ENCODE data around the gene ENOX2. TPM values are rescaled to one million over a fixed set of nuclear protein-coding genes. Genes with fewer than 3 reads are reported as not detected.

Gene ENOX2
- total RNA-seq, 5 donors from 2014 or later (not counting 1 experiment from before 2014, with no cell fraction given), result 10.4 to 17.1 (median 13.5) TPM

DNA sequence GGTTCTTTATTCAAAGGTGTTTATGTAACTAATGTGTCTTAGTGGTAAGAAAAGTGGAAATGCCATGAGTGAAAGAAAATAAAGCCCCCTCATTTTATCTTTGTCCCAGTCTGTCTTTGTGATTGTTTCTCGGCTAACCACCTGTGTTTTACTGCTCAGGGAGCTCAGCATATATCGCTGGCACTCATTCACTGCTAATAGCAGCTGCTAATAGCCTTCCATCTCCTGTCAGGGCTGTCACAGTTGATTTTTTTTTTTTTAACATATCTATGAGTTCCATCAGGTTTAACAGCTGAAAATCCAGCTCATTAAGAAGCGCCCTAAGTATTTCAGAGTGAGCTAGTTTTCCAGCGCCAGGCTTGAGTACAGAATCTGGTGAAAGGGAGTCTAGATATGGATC, 295.6 kb downstream of the ENOX2 start:
- H3K36me3 Mint-ChIP-seq, result no peaks in the 10 kb centered on the region
- Histone ChIP-seq H3K36me3 (ENCODE audit: control insufficient read depth in 2 of 2, extremely low read depth in 1 of 2, insufficient read depth in 1 of 2, low read length in 1 of 2) (no peaks in the 10 kb centered on the region), H3K4me3 (ENCODE audit: control insufficient read depth in 1 of 2, extremely low read depth in 1 of 2, low read length in 1 of 2) (no peak overlapping the region), H3K27me3 (replicated peaks in 1 of 2; ENCODE audit: control insufficient read depth in 2 of 2, extremely low read depth in 1 of 2, insufficient read depth in 2 of 2, low read length in 1 of 2) (no peaks in the 10 kb centered on the region), H3K9me3 (no peaks in the 10 kb centered on the region), H3K27ac (ENCODE audit: low read length) (no peak overlapping the region), H3K4me1 (ENCODE audit: control insufficient read depth in 1 of 2, extremely low read depth in 1 of 2, insufficient read depth in 2 of 2, low read length in 2 of 2) (no peaks in the 10 kb centered on the region)
- CTCF ChIA-PET, result no interaction called here
- no peaks in the 10 kb centered on the region for H3K9me3 Mint-ChIP-seq
- no peaks in the 10 kb centered on the region for H3K4me1 Mint-ChIP-seq
- peaks cover 0 to 13% of the 10 kb centered on the region in 2 donors for H3K27me3 Mint-ChIP-seq
- no peak for DNase-seq
- POLR2A ChIA-PET, result no interaction called here
- H3K4me3 Mint-ChIP-seq, result no peak overlapping the region
- WGBS (ENCODE audit: insufficient coverage), result no CpG with 5 or more reads among the region's 4 CpGs
- no peak for ATAC-seq (replicated peaks in 1 of 4)
- H3K27ac Mint-ChIP-seq, result no peak overlapping the region

DNA sequence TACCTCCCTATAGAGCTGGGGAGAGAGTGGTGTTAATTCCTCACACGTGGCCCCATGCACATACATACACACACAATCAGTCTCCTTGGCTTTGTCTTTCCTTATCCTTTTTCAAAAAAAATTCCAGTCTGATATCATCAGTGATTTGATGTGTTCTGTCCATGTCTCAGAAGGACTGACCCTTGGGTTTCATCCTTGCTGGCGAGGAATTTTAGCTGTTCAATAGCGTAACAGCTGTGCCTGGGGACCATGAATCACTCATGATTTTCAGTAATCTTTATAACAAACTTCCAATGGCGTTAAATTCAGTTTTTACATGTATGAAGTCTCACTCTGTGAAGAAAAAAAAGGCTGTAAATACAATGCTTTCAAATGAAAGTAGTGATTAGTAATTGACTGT, 296.6 kb downstream of the ENOX2 start:
- Histone ChIP-seq H3K9me3 (no peaks in the 10 kb centered on the region), H3K27ac (ENCODE audit: low read length) (no peak overlapping the region), H3K36me3 (ENCODE audit: control insufficient read depth in 2 of 2, extremely low read depth in 1 of 2, insufficient read depth in 1 of 2, low read length in 1 of 2) (no peaks in the 10 kb centered on the region), H3K4me1 (ENCODE audit: control insufficient read depth in 1 of 2, extremely low read depth in 1 of 2, insufficient read depth in 2 of 2, low read length in 2 of 2) (no peaks in the 10 kb centered on the region), H3K4me3 (ENCODE audit: control insufficient read depth in 1 of 2, extremely low read depth in 1 of 2, low read length in 1 of 2) (no peak overlapping the region), H3K27me3 (replicated peaks in 1 of 2; ENCODE audit: control insufficient read depth in 2 of 2, extremely low read depth in 1 of 2, insufficient read depth in 2 of 2, low read length in 1 of 2) (no peaks in the 10 kb centered on the region)
- CTCF ChIA-PET, result no interaction called here
- Mint-ChIP-seq H3K27ac (no peak overlapping the region), H3K27me3 (peaks cover 0 to 13% of the 10 kb centered on the region in 2 donors), H3K36me3 (no peaks in the 10 kb centered on the region), H3K4me3 (no peak overlapping the region), H3K4me1 (no peaks in the 10 kb centered on the region), H3K9me3 (no peaks in the 10 kb centered on the region)
- DNase-seq, result no peak
- ATAC-seq (replicated peaks in 1 of 4), result no peak
- no CpG with 5 or more reads among the region's 4 CpGs for WGBS (ENCODE audit: insufficient coverage)
- POLR2A ChIA-PET, result no interaction called here

DNA sequence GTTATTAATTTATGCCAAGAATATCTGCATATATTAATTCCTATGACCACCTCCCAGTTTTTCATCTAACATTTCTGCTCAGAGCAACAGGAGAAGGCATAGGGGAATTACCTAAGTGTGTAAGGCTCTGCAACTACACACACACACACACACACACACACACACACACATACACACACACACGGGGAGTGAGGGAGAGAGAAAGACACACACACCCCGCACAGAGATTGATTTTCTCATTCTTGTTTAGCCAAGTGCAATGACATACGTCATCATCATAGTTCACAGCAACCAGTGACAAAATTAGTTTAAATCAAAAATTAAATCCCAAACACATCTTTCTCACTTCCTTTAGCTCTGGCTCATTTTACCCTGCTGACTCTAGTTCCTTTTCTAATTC, 298.1 kb downstream of the ENOX2 start:
- Histone ChIP-seq H3K27ac (ENCODE audit: low read length) (no peak overlapping the region), H3K9me3 (no peaks in the 10 kb centered on the region), H3K4me1 (ENCODE audit: control insufficient read depth in 1 of 2, extremely low read depth in 1 of 2, insufficient read depth in 2 of 2, low read length in 2 of 2) (no peaks in the 10 kb centered on the region), H3K27me3 (replicated peaks in 1 of 2; ENCODE audit: control insufficient read depth in 2 of 2, extremely low read depth in 1 of 2, insufficient read depth in 2 of 2, low read length in 1 of 2) (no peaks in the 10 kb centered on the region), H3K36me3 (ENCODE audit: control insufficient read depth in 2 of 2, extremely low read depth in 1 of 2, insufficient read depth in 1 of 2, low read length in 1 of 2) (no peaks in the 10 kb centered on the region), H3K4me3 (ENCODE audit: control insufficient read depth in 1 of 2, extremely low read depth in 1 of 2, low read length in 1 of 2) (no peak overlapping the region)
- Mint-ChIP-seq H3K9me3 (no peaks in the 10 kb centered on the region), H3K36me3 (no peaks in the 10 kb centered on the region), H3K4me3 (no peak overlapping the region), H3K4me1 (no peaks in the 10 kb centered on the region), H3K27ac (peak overlapping the region in 1 of 2 donors; percentile 25), H3K27me3 (peaks cover 0 to 12% of the 10 kb centered on the region in 2 donors)
- CTCF ChIA-PET, result no interaction called here
- POLR2A ChIA-PET, result interaction anchor here in 1 of 2 donors (0.6 kb wide), 1 partner anchor 107 kb away, joined by 4 read pairs; no protein-coding TSS in a partner anchor
- no CpG with 5 or more reads among the region's 3 CpGs for WGBS (ENCODE audit: insufficient coverage)
- DNase-seq (no peak), ATAC-seq (replicated peaks in 1 of 4) (no peak)

DNA sequence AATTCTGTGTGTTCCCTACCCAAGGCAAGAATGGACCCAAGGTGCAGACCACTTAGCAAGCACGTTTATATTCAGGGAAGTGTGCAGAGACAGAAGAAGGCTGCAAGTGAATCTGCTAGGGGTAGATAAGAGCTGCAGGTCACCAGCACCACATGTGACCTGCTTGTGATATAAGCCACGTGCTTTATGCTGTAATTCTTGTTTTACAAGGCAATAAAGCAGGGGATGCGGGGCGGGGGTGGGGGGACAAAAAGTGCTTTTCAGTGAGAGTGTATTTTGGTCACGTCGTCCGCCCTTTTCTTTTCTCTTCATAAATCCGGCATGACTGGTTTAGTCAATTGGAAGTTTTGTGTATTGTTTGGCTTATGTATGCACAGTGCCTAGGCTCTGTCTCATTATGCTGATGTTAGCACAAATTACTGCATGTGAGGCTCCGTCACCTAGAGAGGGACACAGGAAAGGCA, 308.5 kb downstream of the ENOX2 start:
- no peak overlapping the region for H3K4me3 ChIP-seq (ENCODE audit: control insufficient read depth in 1 of 2, extremely low read depth in 1 of 2, low read length in 1 of 2)
- no peak for ATAC-seq (replicated peaks in 1 of 4)
- no CpG with 5 or more reads among the region's 9 CpGs for WGBS (ENCODE audit: insufficient coverage)
- H3K27ac Mint-ChIP-seq, result no peak overlapping the region
- no peaks in the 10 kb centered on the region for H3K9me3 Mint-ChIP-seq
- CTCF ChIA-PET, result no interaction called here
- H3K36me3 ChIP-seq (ENCODE audit: control insufficient read depth in 2 of 2, extremely low read depth in 1 of 2, insufficient read depth in 1 of 2, low read length in 1 of 2), result no peaks in the 10 kb centered on the region
- H3K27me3 ChIP-seq (replicated peaks in 1 of 2; ENCODE audit: control insufficient read depth in 2 of 2, extremely low read depth in 1 of 2, insufficient read depth in 2 of 2, low read length in 1 of 2), result peaks cover 0 to 2% of the 10 kb centered on the region in 2 experiments
- no peak for DNase-seq
- H3K4me3 Mint-ChIP-seq, result no peak overlapping the region
- H3K27me3 Mint-ChIP-seq, result peaks cover 7 to 45% of the 10 kb centered on the region in 2 donors
- POLR2A ChIA-PET, result no interaction called here
- H3K4me1 ChIP-seq (ENCODE audit: control insufficient read depth in 1 of 2, extremely low read depth in 1 of 2, insufficient read depth in 2 of 2, low read length in 2 of 2), result no peaks in the 10 kb centered on the region
- H3K4me1 Mint-ChIP-seq, result no peaks in the 10 kb centered on the region
- H3K27ac ChIP-seq (ENCODE audit: low read length), result no peak overlapping the region
- H3K36me3 Mint-ChIP-seq, result no peaks in the 10 kb centered on the region
- H3K9me3 ChIP-seq, result no peaks in the 10 kb centered on the region

DNA sequence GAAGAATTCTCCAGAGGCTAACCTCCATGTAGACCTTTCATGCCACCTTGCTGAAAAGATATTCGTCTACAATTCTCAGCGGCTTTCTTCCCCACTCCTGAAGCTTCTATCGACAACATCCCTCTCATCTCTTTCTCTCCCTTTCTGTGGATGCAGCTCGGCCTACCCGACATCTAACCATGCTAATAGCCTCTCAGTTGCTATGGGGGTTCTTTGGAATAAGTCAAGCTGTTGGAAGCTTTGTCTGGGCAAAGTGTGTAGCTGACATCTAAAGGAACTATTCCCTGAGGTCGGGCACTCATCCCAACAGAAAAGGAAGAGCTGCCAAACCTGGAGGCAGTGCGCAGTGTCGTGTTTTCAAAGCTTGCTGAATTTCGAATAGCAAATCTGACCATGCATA, 309.1 kb downstream of the ENOX2 start:
- Histone ChIP-seq H3K4me1 (ENCODE audit: control insufficient read depth in 1 of 2, extremely low read depth in 1 of 2, insufficient read depth in 2 of 2, low read length in 2 of 2) (no peaks in the 10 kb centered on the region), H3K36me3 (ENCODE audit: control insufficient read depth in 2 of 2, extremely low read depth in 1 of 2, insufficient read depth in 1 of 2, low read length in 1 of 2) (no peaks in the 10 kb centered on the region), H3K27me3 (replicated peaks in 1 of 2; ENCODE audit: control insufficient read depth in 2 of 2, extremely low read depth in 1 of 2, insufficient read depth in 2 of 2, low read length in 1 of 2) (peaks cover 0 to 2% of the 10 kb centered on the region in 2 experiments), H3K27ac (ENCODE audit: low read length) (no peak overlapping the region), H3K4me3 (ENCODE audit: control insufficient read depth in 1 of 2, extremely low read depth in 1 of 2, low read length in 1 of 2) (no peak overlapping the region), H3K9me3 (no peaks in the 10 kb centered on the region)
- 40% methylated on average over 1 of the region's 9 CpGs for WGBS (ENCODE audit: insufficient coverage)
- DNase-seq (no peak), ATAC-seq (replicated peaks in 1 of 4) (no peak)
- no peak overlapping the region for H3K4me3 Mint-ChIP-seq
- peaks cover 7 to 43% of the 10 kb centered on the region in 2 donors for H3K27me3 Mint-ChIP-seq
- no peaks in the 10 kb centered on the region for H3K9me3 Mint-ChIP-seq
- POLR2A ChIA-PET, result no interaction called here
- no peak overlapping the region for H3K27ac Mint-ChIP-seq
- CTCF ChIA-PET, result no interaction called here
- no peaks in the 10 kb centered on the region for H3K36me3 Mint-ChIP-seq
- H3K4me1 Mint-ChIP-seq, result no peaks in the 10 kb centered on the region

DNA sequence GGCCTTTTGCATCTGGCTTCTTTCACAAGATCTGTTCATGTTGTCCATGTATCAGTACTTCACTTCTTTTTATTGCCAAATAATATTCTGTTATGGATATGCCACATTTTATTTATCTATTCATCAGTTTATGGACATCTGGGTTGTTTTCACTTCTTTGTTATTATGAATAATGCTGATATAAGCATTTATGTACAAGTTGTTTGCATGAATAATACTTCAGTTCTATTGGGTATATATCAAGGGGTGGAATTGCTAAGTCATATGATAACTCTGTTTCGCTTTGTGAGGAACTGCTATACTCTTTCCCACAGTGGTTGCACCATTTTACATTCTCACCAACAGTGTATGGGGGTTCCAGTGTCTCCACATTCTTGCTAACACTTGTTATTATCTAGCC, 310.8 kb downstream of the ENOX2 start:
- H3K4me1 Mint-ChIP-seq, result no peaks in the 10 kb centered on the region
- H3K9me3 ChIP-seq, result no peaks in the 10 kb centered on the region
- H3K4me3 ChIP-seq (ENCODE audit: control insufficient read depth in 1 of 2, extremely low read depth in 1 of 2, low read length in 1 of 2), result no peak overlapping the region
- no peak overlapping the region for H3K27ac Mint-ChIP-seq
- no CpG with 5 or more reads among the region's 1 CpG for WGBS (ENCODE audit: insufficient coverage)
- ATAC-seq (replicated peaks in 1 of 4), result no peak
- CTCF ChIA-PET, result no interaction called here
- H3K4me1 ChIP-seq (ENCODE audit: control insufficient read depth in 1 of 2, extremely low read depth in 1 of 2, insufficient read depth in 2 of 2, low read length in 2 of 2), result no peaks in the 10 kb centered on the region
- H3K4me3 Mint-ChIP-seq, result no peak overlapping the region
- H3K9me3 Mint-ChIP-seq, result no peaks in the 10 kb centered on the region
- H3K27ac ChIP-seq (ENCODE audit: low read length), result no peak overlapping the region
- POLR2A ChIA-PET, result no interaction called here
- DNase-seq, result no peak
- no peaks in the 10 kb centered on the region for H3K36me3 ChIP-seq (ENCODE audit: control insufficient read depth in 2 of 2, extremely low read depth in 1 of 2, insufficient read depth in 1 of 2, low read length in 1 of 2)
- peaks cover 0 to 2% of the 10 kb centered on the region in 2 experiments for H3K27me3 ChIP-seq (replicated peaks in 1 of 2; ENCODE audit: control insufficient read depth in 2 of 2, extremely low read depth in 1 of 2, insufficient read depth in 2 of 2, low read length in 1 of 2)
- peaks cover 7 to 27% of the 10 kb centered on the region in 2 donors for H3K27me3 Mint-ChIP-seq
- H3K36me3 Mint-ChIP-seq, result no peaks in the 10 kb centered on the region

DNA sequence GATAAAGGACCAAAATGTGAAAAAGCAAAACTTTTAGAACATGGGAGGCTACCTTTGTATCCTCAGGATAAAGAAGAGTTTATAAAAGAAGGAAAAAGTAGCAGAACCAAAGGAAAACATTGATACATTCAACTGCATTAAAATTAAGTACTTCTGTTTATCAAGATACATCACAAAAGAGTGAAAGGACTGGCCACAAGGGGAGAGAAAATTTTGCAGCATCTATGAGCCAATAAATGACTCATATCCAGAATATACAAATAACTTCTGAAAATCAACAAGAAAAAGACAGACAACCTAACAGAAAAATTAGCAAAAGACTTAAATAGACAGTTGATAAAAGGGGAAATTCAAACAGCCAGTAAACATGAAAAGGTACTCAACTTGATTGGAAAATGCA, 324.1 kb downstream of the ENOX2 start:
- Mint-ChIP-seq H3K4me3 (no peak overlapping the region), H3K4me1 (no peaks in the 10 kb centered on the region), H3K9me3 (no peaks in the 10 kb centered on the region), H3K27ac (no peak overlapping the region), H3K36me3 (no peaks in the 10 kb centered on the region), H3K27me3 (peaks cover 9 to 21% of the 10 kb centered on the region in 2 donors)
- Histone ChIP-seq H3K9me3 (no peaks in the 10 kb centered on the region), H3K27ac (ENCODE audit: low read length) (no peak overlapping the region), H3K36me3 (ENCODE audit: control insufficient read depth in 2 of 2, extremely low read depth in 1 of 2, insufficient read depth in 1 of 2, low read length in 1 of 2) (no peaks in the 10 kb centered on the region), H3K27me3 (replicated peaks in 1 of 2; ENCODE audit: control insufficient read depth in 2 of 2, extremely low read depth in 1 of 2, insufficient read depth in 2 of 2, low read length in 1 of 2) (no peaks in the 10 kb centered on the region), H3K4me1 (ENCODE audit: control insufficient read depth in 1 of 2, extremely low read depth in 1 of 2, insufficient read depth in 2 of 2, low read length in 2 of 2) (no peaks in the 10 kb centered on the region), H3K4me3 (ENCODE audit: control insufficient read depth in 1 of 2, extremely low read depth in 1 of 2, low read length in 1 of 2) (no peak overlapping the region)
- ATAC-seq (replicated peaks in 1 of 4), result no peak
- DNase-seq, result no peak
- ChIA-PET POLR2A (no interaction called here), CTCF (no interaction called here)

All from T-cell (primary cell).